Thyroid gland (tissue), 4 donors: ENCODE results near the gene GUK1. TPM values are rescaled to one million over a fixed set of nuclear protein-coding genes. Genes with fewer than 3 reads are reported as not detected.

Source experiments
- DNase-seq, 2 donors: peaks; one replicate each; pipeline ENCODE4 v3.0.0-alpha.2; 2019
- H3K27ac ChIP-seq, 3 donors: fragments of 200-600 bp; sonication (generic); 1 replicate in 2 of 3; 2 replicates in 1 of 3; pipeline ENCODE4 v1.5.1; 2016 to 2019; ENCODE audit warnings: mild to moderate bottlenecking in 1 of 3, moderate library complexity in 1 of 3
- H3K27me3 ChIP-seq: fragments of 200-600 bp; sonication (generic); one replicate; pipeline ENCODE4 v1.5.1; 2019
- H3K36me3 ChIP-seq, 2 donors: fragments of 200-600 bp; sonication (generic); one replicate each; pipeline ENCODE4 v1.5.1; 2016 to 2019
- H3K4me1 ChIP-seq, 2 donors: fragments of 200-600 bp; sonication (generic); one replicate each; pipeline ENCODE4 v1.5.1; 2017 to 2019
- H3K4me3 ChIP-seq, 3 donors: fragments of 200-600 bp; sonication (generic); replicated peaks in 1 of 3; 1 replicate in 2 of 3; 2 replicates in 1 of 3; pipeline ENCODE4 v1.5.1; 2016; ENCODE audit warnings: mild to moderate bottlenecking in 1 of 3
- H3K9me3 ChIP-seq: fragments of 200-600 bp; sonication (generic); one replicate; pipeline ENCODE4 v1.5.1; 2017
- CTCF ChIP-seq, 6 experiments: fragments of 200-600 bp in 3 of 6; fragments of 450-650 bp in 3 of 6; sonication (generic) in 3 of 6; IDR thresholded peaks; one replicate each; pipeline ENCODE4 v1.5.1; 2016 to 2019; ENCODE audit warnings: antibody characterized with exemption in 6 of 6, mild to moderate bottlenecking in 2 of 6, inconsistent platforms in 1 of 6, moderate library complexity in 1 of 6
- POLR2A ChIP-seq, 2 donors: fragments of 450-650 bp; IDR thresholded peaks; one replicate each; pipeline ENCODE4 v1.6.1; 2017; ENCODE audit warnings: antibody characterized with exemption in 2 of 2, mild to moderate bottlenecking in 2 of 2, moderate library complexity in 1 of 2
- WGBS, 2 donors: methylation state at CpG; one replicate each; pipeline ENCODE4 v1.1.5; 2017; 5-methylcytosine and 5-hydroxymethylcytosine counted together
- intact Hi-C: fragments of 100-400 bp; cut with DNase I; formaldehyde crosslinking; loops from one replicate; pipeline ENCODE4 v1.15.1; 2023
- total RNA-seq, 4 donors: library from RNA; depleted of rRNA; stranded (reverse); fragments of >200 nt; gene quantifications; one replicate each; pipeline ENCODE4 v1.2.3, GENCODE V29; 2016

GUK1 gene
- total RNA-seq, 4 donors from 2014 or later: 157 to 385 (median 283) TPM

GRCh38 chr1:228154021-228154669 lies 14.1 kb downstream of the GUK1 start:
- intact Hi-C loops: no loop called here
- H3K4me1 ChIP-seq: peaks cover 0 to 29% of the 10 kb centered on the region in 2 donors
- H3K36me3 ChIP-seq: no peaks in the 10 kb centered on the region
- no peaks in the 10 kb centered on the region for H3K9me3 ChIP-seq
- no peak for DNase-seq
- TF ChIP-seq CTCF (IDR thresholded peaks at IDR 0.05) (no peak), POLR2A (IDR thresholded peaks at IDR 0.05) (no peak)
- H3K27me3 ChIP-seq: no peaks in the 10 kb centered on the region
- no peak overlapping the region for H3K27ac ChIP-seq
- H3K4me3 ChIP-seq: no peak overlapping the region
- 89 to 91% methylated on average over 11 of the region's 11 CpGs for WGBS, 2 donors

GRCh38 chr1:228154670-228155571 lies 14.8 kb downstream of the GUK1 start:
- no peaks in the 10 kb centered on the region for H3K9me3 ChIP-seq
- 84 to 90% methylated on average over 13 to 19 of the region's 20 CpGs for WGBS, 2 donors
- no peaks in the 10 kb centered on the region for H3K36me3 ChIP-seq
- no peak for DNase-seq
- H3K4me1 ChIP-seq: peaks cover 0 to 22% of the 10 kb centered on the region in 2 donors
- no peaks in the 10 kb centered on the region for H3K27me3 ChIP-seq
- no peak overlapping the region for H3K27ac ChIP-seq
- H3K4me3 ChIP-seq: no peak overlapping the region
- no peak for TF ChIP-seq CTCF (IDR thresholded peaks at IDR 0.05)
- no peak for TF ChIP-seq POLR2A (IDR thresholded peaks at IDR 0.05)
- intact Hi-C loops: no loop called here

- Histone ChIP-seq H3K4me1 (peaks cover 0 to 13% of the 10 kb centered on the region in 2 donors), H3K27me3 (no peaks in the 10 kb centered on the region), H3K27ac (no peak overlapping the region), H3K36me3 (no peaks in the 10 kb centered on the region), H3K4me3 (no peak overlapping the region), H3K9me3 (no peaks in the 10 kb centered on the region)
- intact Hi-C loops: no loop called here
- no peak for TF ChIP-seq POLR2A (IDR thresholded peaks at IDR 0.05)
- TF ChIP-seq CTCF (IDR thresholded peaks at IDR 0.05): no peak
- no peak for DNase-seq
- WGBS, 2 donors: 79 to 83% methylated on average over 7 to 16 of the region's 16 CpGs
These were observed 15.8 kb downstream of the GUK1 start for GRCh38 chr1:228155596-228156514.

GRCh38 chr1:228156515-228156881 lies 16.4 kb downstream of the GUK1 start:
- no peak for DNase-seq
- intact Hi-C loops: no loop called here
- no peaks in the 10 kb centered on the region for H3K27me3 ChIP-seq
- no peak overlapping the region for H3K27ac ChIP-seq
- no peak overlapping the region for H3K4me3 ChIP-seq
- 60 to 100% methylated on average over 1 to 2 of the region's 9 CpGs for WGBS, 2 donors
- no peak for TF ChIP-seq POLR2A (IDR thresholded peaks at IDR 0.05)
- TF ChIP-seq CTCF (IDR thresholded peaks at IDR 0.05): no peak
- H3K4me1 ChIP-seq: peaks cover 0 to 6% of the 10 kb centered on the region in 2 donors
- H3K36me3 ChIP-seq: no peaks in the 10 kb centered on the region
- no peaks in the 10 kb centered on the region for H3K9me3 ChIP-seq
